A673 (cell line): ENCODE data around the gene LMCD1. TPM values are rescaled to one million over a fixed set of nuclear protein-coding genes. Genes with fewer than 3 reads are reported as not detected.

ENCODE experiments used
- BruUV-seq: library from RNA; stranded (reverse); fragments of 400-500 nt; replicated peaks from 2 replicates; lab custom pipeline; 2021; lab: Mats Ljungman, UMichigan
- CTCF ChIA-PET: fragments of 300-600 bp; sonication (Branson Sonifier 250); formaldehyde crosslinking; loops from one replicate; lab custom pipeline; 2022; ENCODE audit warnings: antibody characterized with exemption; lab: Charles Lee
- POLR2A ChIA-PET: fragments of 300-600 bp; sonication (Branson Sonifier 250); formaldehyde crosslinking; loops from one replicate; lab custom pipeline; 2022; ENCODE audit warnings: antibody characterized with exemption; ENCODE audit not compliant: low non-redundant PET; lab: Charles Lee
- DNase-seq: peaks from one replicate; pipeline ENCODE4 v3.0.0-alpha.2; 2015; ENCODE audit warnings: low spot score
- H3K27ac ChIP-seq: fragments of 200-600 bp; sonication (generic); 2 replicates; pipeline ENCODE4 v1.5.1; 2016; ENCODE audit warnings: mixed run types, low read depth, mild to moderate bottlenecking, mixed read lengths, antibody characterized with exemption, low read length; ENCODE audit not compliant: poor library complexity, severe bottlenecking
- H3K27me3 ChIP-seq: fragments of 200-600 bp; sonication (generic); replicated peaks from 2 replicates; pipeline ENCODE4 v1.6.1; 2017; ENCODE audit warnings: mixed run types, low read depth, mild to moderate bottlenecking, mixed read lengths, antibody characterized with exemption, low read length; ENCODE audit not compliant: insufficient read depth, poor library complexity
- H3K36me3 ChIP-seq: fragments of 200-600 bp; sonication (generic); 2 replicates; pipeline ENCODE4 v1.6.1; 2016; ENCODE audit warnings: mixed run types, mild to moderate bottlenecking, mixed read lengths, antibody characterized with exemption, low read length; ENCODE audit not compliant: insufficient read depth, poor library complexity, severe bottlenecking
- H3K4me1 ChIP-seq: fragments of 200-600 bp; sonication (generic); 2 replicates; pipeline ENCODE4 v1.6.1; 2017; ENCODE audit warnings: mixed run types, mild to moderate bottlenecking, mixed read lengths, antibody characterized with exemption, low read length; ENCODE audit not compliant: insufficient read depth, poor library complexity, severe bottlenecking
- H3K4me3 ChIP-seq: fragments of 200-600 bp; sonication (generic); 2 replicates; pipeline ENCODE4 v1.5.1; 2016; ENCODE audit warnings: low read depth, mixed run types, mild to moderate bottlenecking, mixed read lengths, low read length; ENCODE audit not compliant: poor library complexity, severe bottlenecking
- H3K9me3 ChIP-seq: fragments of 200-600 bp; sonication (generic); 2 replicates; pipeline ENCODE4 v1.6.1; 2016; ENCODE audit warnings: mixed run types, low read depth, mild to moderate bottlenecking, mixed read lengths, antibody characterized with exemption, low read length; ENCODE audit not compliant: poor library complexity, severe bottlenecking
- CTCF ChIP-seq: fragments of 300-800, 200-600 bp; sonication (generic); conservative IDR thresholded peaks from 2 replicates; pipeline ENCODE4 v1.5.1; 2017; ENCODE audit warnings: low read depth, mild to moderate bottlenecking, antibody characterized with exemption, low read length, moderate library complexity, mixed read lengths
- EZH2 ChIP-seq: fragments of 200-600 bp; sonication (generic); IDR thresholded peaks from 2 replicates; pipeline ENCODE4 v1.6.1; 2017; ENCODE audit warnings: borderline replicate concordance, low read depth, mild to moderate bottlenecking, mixed read lengths, antibody characterized with exemption, low read length; ENCODE audit not compliant: poor library complexity, severe bottlenecking
- intact Hi-C: fragments of 100-400 bp; cut with micrococcal nuclease; formaldehyde crosslinking; loops from one replicate; pipeline ENCODE4 v1.10.0; 2022; ENCODE audit not compliant: unreplicated experiment
- total RNA-seq: library from RNA; stranded (reverse); gene quantifications from 2 replicates; pipeline ENCODE4 v1.2.3, GENCODE V29; 2021

Gene LMCD1
- total RNA-seq, 1 experiment from 2014 or later, result 4.3 TPM

DNA sequence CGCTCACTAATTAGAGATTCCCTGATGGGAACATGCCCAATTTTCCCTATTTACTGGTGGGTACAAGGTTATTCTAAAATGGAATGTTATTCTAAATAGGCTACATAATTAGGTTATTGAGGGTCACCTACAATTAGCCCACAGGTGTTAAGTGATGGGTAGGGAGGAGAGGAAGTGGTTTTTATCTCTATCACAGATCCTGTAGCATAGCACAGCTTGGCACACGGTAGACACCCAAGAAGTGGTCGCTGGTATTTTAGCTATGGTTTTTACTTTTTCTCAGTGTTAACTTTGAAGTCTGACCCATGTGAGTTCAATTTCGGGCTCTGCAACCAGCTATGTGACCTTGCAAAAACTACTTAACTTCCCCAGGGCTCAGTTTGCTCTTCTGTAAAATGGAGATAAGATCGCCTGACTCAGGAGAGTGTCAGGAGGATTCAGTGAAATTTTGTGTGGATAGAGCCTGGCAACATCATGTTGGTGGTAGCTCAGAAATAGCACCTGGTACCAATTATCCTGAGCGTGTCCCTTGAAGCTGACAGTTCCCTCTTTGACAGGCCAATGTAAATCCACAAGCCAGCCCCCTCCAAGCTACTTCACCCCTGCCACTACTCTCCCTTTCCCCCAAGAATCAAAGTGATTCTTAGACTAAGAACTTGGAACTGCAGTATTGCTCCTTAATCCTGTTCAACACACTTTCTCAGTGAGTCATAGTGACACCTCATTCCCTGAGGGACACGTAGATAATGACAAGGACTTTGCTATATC is 8.7 kb upstream of the LMCD1 start:
- no peak overlapping the region for H3K27ac ChIP-seq
- DNase-seq, result no peak
- no TSS peak for BruUV-seq

GRCh38 chr3:8493744-8494143 is 7.9 kb upstream of the LMCD1 start:
- intact Hi-C loops, result no loop called here
- no TSS peak for BruUV-seq
- no peak overlapping the region for H3K4me3 ChIP-seq
- H3K36me3 ChIP-seq, result no peaks in the 10 kb centered on the region
- CTCF ChIA-PET, result no interaction called here
- no peaks in the 10 kb centered on the region for H3K9me3 ChIP-seq
- H3K4me1 ChIP-seq, result no peaks in the 10 kb centered on the region
- no peak for DNase-seq
- H3K27me3 ChIP-seq, result no peaks in the 10 kb centered on the region
- no peak overlapping the region for H3K27ac ChIP-seq
- no peak for TF ChIP-seq CTCF
- no peak for TF ChIP-seq EZH2
- POLR2A ChIA-PET, result no interaction called here

More for the DNA sequence above, 8.7 kb upstream of the LMCD1 start:
- TF ChIP-seq EZH2, result no peak
- no peak for TF ChIP-seq CTCF
- Histone ChIP-seq H3K4me3 (no peak overlapping the region), H3K9me3 (no peaks in the 10 kb centered on the region), H3K4me1 (no peaks in the 10 kb centered on the region), H3K27me3 (no peaks in the 10 kb centered on the region), H3K36me3 (no peaks in the 10 kb centered on the region)
- ChIA-PET POLR2A (no interaction called here), CTCF (no interaction called here)
- intact Hi-C loops, result no loop called here

GRCh38 chr3:8494327-8494726 is 7.3 kb upstream of the LMCD1 start:
- intact Hi-C loops, result no loop called here
- H3K4me1 ChIP-seq, result no peaks in the 10 kb centered on the region
- no peaks in the 10 kb centered on the region for H3K9me3 ChIP-seq
- no peak overlapping the region for H3K4me3 ChIP-seq
- H3K27me3 ChIP-seq, result no peaks in the 10 kb centered on the region
- DNase-seq, result no peak
- H3K27ac ChIP-seq, result no peak overlapping the region
- BruUV-seq, result no TSS peak
- H3K36me3 ChIP-seq, result no peaks in the 10 kb centered on the region
- TF ChIP-seq EZH2, result no peak
- CTCF ChIA-PET, result no interaction called here
- POLR2A ChIA-PET, result no interaction called here

GRCh38 chr3:8497582-8497981 is 4.0 kb upstream of the LMCD1 start:
- ChIA-PET CTCF (no interaction called here), POLR2A (no interaction called here)
- no peaks in the 10 kb centered on the region for H3K36me3 ChIP-seq
- TF ChIP-seq CTCF, result no peak
- no peak for TF ChIP-seq EZH2
- H3K9me3 ChIP-seq, result no peaks in the 10 kb centered on the region
- H3K4me3 ChIP-seq, result no peak overlapping the region
- DNase-seq, result no peak
- H3K4me1 ChIP-seq, result peaks cover 5% of the 10 kb centered on the region
- intact Hi-C loops, result no loop called here
- no peak overlapping the region for H3K27ac ChIP-seq
- BruUV-seq, result no TSS peak
- no peaks in the 10 kb centered on the region for H3K27me3 ChIP-seq
